Activated CD8-positive, alpha-beta T cell treated with anti-CD3 and anti-CD28 coated beads for 36 hours (primary cell): Measurements from ENCODE around the gene AIFM1. TPM values are rescaled to one million over a fixed set of nuclear protein-coding genes. Genes with fewer than 3 reads are reported as not detected.
A peak's percentile ranks its signal among the peaks of the same experiment; 100 is the strongest.

Experiments
- ATAC-seq: fragments of 200-7000 bp; cut with Tn5 transposase; one replicate; pipeline ENCODE4 v1.10.0; 2021; ENCODE audit warnings: mild to moderate bottlenecking, moderate library complexity
- CTCF ChIA-PET: fragments of 350-600 bp; sonication (Branson Sonifier 250); formaldehyde crosslinking; loops from one replicate; lab custom pipeline; 2021; ENCODE audit warnings: antibody characterized with exemption; lab: Charles Lee
- POLR2A ChIA-PET: fragments of 350-600 bp; sonication (Branson Sonifier 250); formaldehyde crosslinking; loops from one replicate; lab custom pipeline; 2021; ENCODE audit warnings: antibody characterized with exemption; lab: Charles Lee
- DNase-seq: peaks from one replicate; pipeline ENCODE4 v3.0.0-alpha.2; 2020
- H3K27ac Mint-ChIP-seq: one replicate; pipeline ENCODE4 v1.8.0; 2021; ENCODE audit warnings: mild to moderate bottlenecking, mixed read lengths
- H3K27me3 Mint-ChIP-seq: one replicate; pipeline ENCODE4 v1.8.0; 2021; ENCODE audit warnings: mixed read lengths
- H3K36me3 Mint-ChIP-seq: one replicate; pipeline ENCODE4 v1.8.0; 2021; ENCODE audit warnings: low read depth, mixed read lengths
- H3K4me1 Mint-ChIP-seq: one replicate; pipeline ENCODE4 v1.8.0; 2021; ENCODE audit warnings: low read depth, mixed read lengths
- H3K4me3 Mint-ChIP-seq: one replicate; pipeline ENCODE4 v1.8.0; 2021; ENCODE audit warnings: mild to moderate bottlenecking, moderate library complexity, mixed read lengths
- H3K9me3 Mint-ChIP-seq: one replicate; pipeline ENCODE4 v1.8.0; 2021; ENCODE audit warnings: mixed read lengths
- intact Hi-C: fragments of 100-400 bp; cut with micrococcal nuclease; formaldehyde crosslinking; loops from one replicate; pipeline ENCODE4 v1.10.0; 2022
- total RNA-seq, 2 experiments: library from RNA; stranded (reverse); gene quantifications; one replicate each; pipeline ENCODE4 v1.2.3, GENCODE V29; 2021
- TF ChIP-seq, protein P1 (sequence below): fragments of 200-600 bp; IDR thresholded peaks from one replicate; pipeline ENCODE4 v1.8.0; 2022; ENCODE audit warnings: antibody characterized with exemption, mild to moderate bottlenecking

Gene AIFM1
- total RNA-seq, 2 experiments from 2014 or later, result 51.5 to 54.3 TPM

DNA sequence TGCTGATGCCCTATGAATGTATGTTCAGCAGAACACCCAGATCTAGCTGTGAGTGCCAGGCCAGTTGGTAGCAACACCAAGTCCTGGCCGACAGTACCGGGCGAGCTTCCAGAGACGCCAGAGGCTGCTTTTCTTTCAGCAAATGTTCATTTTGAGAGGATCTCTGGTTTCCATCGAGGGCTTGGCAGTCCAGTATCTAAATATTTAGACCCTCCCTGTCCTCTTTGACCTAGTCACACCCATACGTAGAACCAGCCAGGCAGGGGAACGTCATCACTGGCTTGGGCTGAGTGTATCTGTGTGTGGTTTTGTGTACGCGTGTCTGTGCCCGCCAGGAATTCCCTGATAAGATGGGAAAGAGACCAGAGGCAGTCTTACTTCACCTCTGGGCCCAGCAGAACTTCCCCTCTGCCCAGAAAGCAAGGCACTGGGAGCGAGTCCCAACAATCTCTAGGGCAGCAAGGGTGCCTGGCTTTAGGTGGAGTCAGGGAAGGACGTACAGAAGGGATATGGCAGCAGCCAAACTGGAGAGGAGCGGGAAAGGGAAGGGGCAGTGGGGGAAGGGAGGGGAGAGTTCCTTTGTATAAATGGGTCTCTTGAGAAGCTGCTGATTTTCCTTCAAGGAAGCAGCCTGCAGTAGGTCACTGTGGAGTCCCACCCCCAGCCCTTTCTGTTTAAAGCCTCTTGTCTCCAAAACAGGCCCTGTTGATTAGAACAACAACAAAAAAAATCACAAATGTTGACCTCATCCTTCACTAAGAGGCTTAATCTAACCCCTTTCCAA is 40.4 kb downstream of the AIFM1 start:
- CTCF ChIA-PET, result interaction anchor here (0.6 kb wide), 1 partner anchor 46 kb away, joined by 3 read pairs; no protein-coding TSS in a partner anchor

DNA sequence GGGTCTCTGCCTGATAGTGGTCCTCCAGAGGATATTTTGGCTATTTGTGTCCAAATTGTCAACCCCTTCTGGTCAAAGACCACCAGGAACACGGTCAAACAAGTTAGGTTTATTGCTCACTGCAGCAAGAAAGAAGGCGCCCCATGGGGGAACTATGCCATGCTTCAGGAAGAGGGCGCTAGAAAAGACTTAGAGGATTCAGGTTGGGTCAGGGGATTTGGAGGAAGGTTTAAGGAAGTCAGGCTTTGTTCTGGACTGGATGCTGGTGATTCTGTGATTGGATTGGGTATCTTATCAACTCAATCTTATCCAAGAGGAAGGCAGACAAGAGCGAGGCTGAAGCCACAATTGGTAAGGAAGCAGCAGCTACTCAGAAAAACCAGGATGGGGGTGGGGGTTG is 41.1 kb downstream of the AIFM1 start:
- Mint-ChIP-seq H3K36me3 (peaks cover 12% of the 10 kb centered on the region), H3K4me1 (peaks cover 8% of the 10 kb centered on the region), H3K27me3 (no peaks in the 10 kb centered on the region), H3K27ac (no peak overlapping the region), H3K4me3 (no peak overlapping the region), H3K9me3 (no peaks in the 10 kb centered on the region)
- TF ChIP-seq, protein P1, sequence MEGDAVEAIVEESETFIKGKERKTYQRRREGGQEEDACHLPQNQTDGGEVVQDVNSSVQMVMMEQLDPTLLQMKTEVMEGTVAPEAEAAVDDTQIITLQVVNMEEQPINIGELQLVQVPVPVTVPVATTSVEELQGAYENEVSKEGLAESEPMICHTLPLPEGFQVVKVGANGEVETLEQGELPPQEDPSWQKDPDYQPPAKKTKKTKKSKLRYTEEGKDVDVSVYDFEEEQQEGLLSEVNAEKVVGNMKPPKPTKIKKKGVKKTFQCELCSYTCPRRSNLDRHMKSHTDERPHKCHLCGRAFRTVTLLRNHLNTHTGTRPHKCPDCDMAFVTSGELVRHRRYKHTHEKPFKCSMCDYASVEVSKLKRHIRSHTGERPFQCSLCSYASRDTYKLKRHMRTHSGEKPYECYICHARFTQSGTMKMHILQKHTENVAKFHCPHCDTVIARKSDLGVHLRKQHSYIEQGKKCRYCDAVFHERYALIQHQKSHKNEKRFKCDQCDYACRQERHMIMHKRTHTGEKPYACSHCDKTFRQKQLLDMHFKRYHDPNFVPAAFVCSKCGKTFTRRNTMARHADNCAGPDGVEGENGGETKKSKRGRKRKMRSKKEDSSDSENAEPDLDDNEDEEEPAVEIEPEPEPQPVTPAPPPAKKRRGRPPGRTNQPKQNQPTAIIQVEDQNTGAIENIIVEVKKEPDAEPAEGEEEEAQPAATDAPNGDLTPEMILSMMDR, result no peak
- DNase-seq, result no peak
- ChIA-PET POLR2A (no interaction called here), CTCF (no interaction called here)
- intact Hi-C loops, result no loop called here
- ATAC-seq, result no peak

More for the DNA sequence above, 40.4 kb downstream of the AIFM1 start:
- ATAC-seq (no peak), DNase-seq (no peak)
- peaks cover 12% of the 10 kb centered on the region for H3K36me3 Mint-ChIP-seq
- TF ChIP-seq, protein P1, result no peak
- peaks cover under 1% of the 10 kb centered on the region for H3K4me1 Mint-ChIP-seq
- POLR2A ChIA-PET, result interaction anchor here (0.6 kb wide), 1 partner anchor 88 kb away, joined by 4 read pairs; no protein-coding TSS in a partner anchor
- H3K9me3 Mint-ChIP-seq, result no peaks in the 10 kb centered on the region
- no peak overlapping the region for H3K27ac Mint-ChIP-seq
- no peak overlapping the region for H3K4me3 Mint-ChIP-seq
- intact Hi-C loops, result no loop called here
- H3K27me3 Mint-ChIP-seq, result no peaks in the 10 kb centered on the region

DNA sequence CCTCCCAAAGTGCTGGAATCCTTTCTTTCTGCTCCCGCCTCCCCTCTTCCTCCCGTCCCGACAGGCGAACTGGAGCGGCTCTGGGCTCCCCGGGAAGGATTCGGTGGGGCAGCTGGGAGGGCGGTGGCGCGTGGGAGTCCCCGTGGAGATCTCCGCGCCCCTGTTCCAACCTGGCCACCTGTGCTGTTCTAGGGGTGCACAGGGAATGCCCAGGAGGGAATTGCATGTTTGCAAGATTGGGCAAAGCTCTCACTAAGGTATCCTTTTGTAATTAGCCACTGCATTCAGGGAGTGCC is 44.2 kb downstream of the AIFM1 start:
- peak overlapping the region; percentile 59 for H3K4me3 Mint-ChIP-seq
- H3K9me3 Mint-ChIP-seq, result no peaks in the 10 kb centered on the region
- POLR2A ChIA-PET, result interaction anchor here (1.2 to 4.3 kb wide), 3 partner anchors 34 to 40 kb away, joined by 3 to 26 read pairs (median 9); no protein-coding TSS in a partner anchor
- ATAC-seq (no peak), DNase-seq (no peak)
- no peak overlapping the region for H3K27ac Mint-ChIP-seq
- H3K27me3 Mint-ChIP-seq, result no peaks in the 10 kb centered on the region
- TF ChIP-seq, protein P1, result no peak
- H3K4me1 Mint-ChIP-seq, result peaks cover 22% of the 10 kb centered on the region
- intact Hi-C loops, result loop anchor here (2.0 kb wide), 1 partner anchor 39 kb away; no protein-coding TSS in a partner anchor
- CTCF ChIA-PET, result interaction anchor here (0.8 to 5.5 kb wide), 10 partner anchors 10 to 74 kb away, joined by 3 to 87 read pairs (median 4); no protein-coding TSS in a partner anchor
- H3K36me3 Mint-ChIP-seq, result peaks cover 2% of the 10 kb centered on the region

DNA sequence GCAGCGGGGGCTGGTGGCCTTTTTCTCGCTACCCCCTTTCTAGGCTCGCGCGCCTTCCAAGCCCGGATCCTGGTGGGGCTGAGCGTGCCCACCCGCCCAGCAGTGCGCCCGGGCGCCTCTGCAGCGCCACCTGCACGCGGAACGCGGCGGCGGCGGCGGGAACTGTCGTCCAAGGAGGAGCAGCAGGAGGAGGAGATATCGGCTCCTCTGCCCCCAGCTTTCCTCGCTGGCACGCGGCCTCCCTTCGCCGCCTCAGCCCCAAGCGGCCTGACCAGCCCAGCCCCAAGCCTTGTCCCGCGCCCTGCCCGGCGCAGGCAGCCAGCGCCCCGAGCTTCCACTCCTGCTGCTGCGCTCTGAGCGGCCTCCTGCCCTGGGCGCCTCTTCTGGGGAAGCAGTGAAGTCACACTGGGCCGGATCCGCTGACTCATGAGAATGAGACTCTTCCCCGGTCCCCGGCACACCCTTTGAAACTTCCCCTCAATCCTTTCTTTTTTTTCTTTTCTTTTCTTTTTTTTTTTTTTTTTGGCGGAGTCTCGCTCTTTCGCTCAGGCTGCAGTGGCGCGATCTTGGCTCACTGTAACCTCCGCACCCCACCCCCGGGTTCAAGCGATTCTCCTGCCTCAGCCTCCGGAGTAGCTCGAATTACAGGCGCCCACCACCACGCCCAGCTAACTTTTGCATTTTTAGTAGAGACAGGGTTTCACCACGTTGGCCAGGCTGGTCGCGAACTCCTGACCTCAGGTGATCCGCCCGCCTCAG is 44.7 kb downstream of the AIFM1 start:
- POLR2A ChIA-PET, result interaction anchor here (1.2 to 4.3 kb wide), 4 partner anchors 29 to 40 kb away, joined by 3 to 26 read pairs (median 6); no protein-coding TSS in a partner anchor
- CTCF ChIA-PET, result interaction anchor here (0.8 to 5.5 kb wide), 11 partner anchors 10 to 74 kb away, joined by 3 to 87 read pairs (median 4); no protein-coding TSS in a partner anchor
- peak; percentile 83 for ATAC-seq
- DNase-seq, result peak; percentile 74
- peaks cover 22% of the 10 kb centered on the region for H3K4me1 Mint-ChIP-seq
- H3K36me3 Mint-ChIP-seq, result peaks cover 2% of the 10 kb centered on the region
- H3K9me3 Mint-ChIP-seq, result no peaks in the 10 kb centered on the region
- no peaks in the 10 kb centered on the region for H3K27me3 Mint-ChIP-seq
- peak overlapping the region; percentile 63 for H3K27ac Mint-ChIP-seq
- TF ChIP-seq, protein P1, result peak; percentile 60
- intact Hi-C loops, result loop anchor here (2.0 kb wide), 1 partner anchor 38 kb away; no protein-coding TSS in a partner anchor
- peak overlapping the region; percentile 59 for H3K4me3 Mint-ChIP-seq
